MM.1S (cell line): ENCODE measurements around the gene ACOT12.

ENCODE experiments used
- DNase-seq: peaks from one replicate; pipeline ENCODE4 v3.0.0-alpha.2; 2015
- H2AFZ ChIP-seq: fragments of 300-600 bp; sonication (generic); 2 replicates; pipeline ENCODE4 v1.6.0; 2016; ENCODE audit warnings: antibody characterized with exemption, low read length
- H3F3A ChIP-seq: fragments of 300-600 bp; sonication (generic); 2 replicates; pipeline ENCODE4 v1.6.1; 2016; ENCODE audit warnings: mild to moderate bottlenecking, antibody characterized with exemption, low read length, moderate library complexity, mixed read lengths; ENCODE audit not compliant: insufficient read depth
- H3K27ac ChIP-seq: fragments of 300-600 bp; sonication (generic); 2 replicates; pipeline ENCODE4 v1.5.1; 2016; ENCODE audit warnings: mild to moderate bottlenecking, low read length
- H3K27me3 ChIP-seq: fragments of 300-600 bp; sonication (generic); replicated peaks from 2 replicates; pipeline ENCODE4 v1.6.0; 2016; ENCODE audit warnings: low read length; ENCODE audit not compliant: insufficient read depth
- H3K36me3 ChIP-seq: fragments of 300-600 bp; sonication (generic); replicated peaks from 2 replicates; pipeline ENCODE4 v1.6.1; 2016; ENCODE audit warnings: mild to moderate bottlenecking, low read length, mixed read lengths; ENCODE audit not compliant: insufficient read depth
- H3K4me1 ChIP-seq: fragments of 300-600 bp; sonication (generic); 2 replicates; pipeline ENCODE4 v1.6.1; 2016; ENCODE audit warnings: low read length, mixed read lengths
- H3K4me2 ChIP-seq: fragments of 300-600 bp; sonication (generic); 2 replicates; pipeline ENCODE4 v1.6.0; 2016; ENCODE audit warnings: low read depth, low read length
- H3K4me3 ChIP-seq: fragments of 300-600 bp; sonication (generic); 2 replicates; pipeline ENCODE4 v1.5.1; 2016; ENCODE audit warnings: low read length, mixed read lengths
- H3K79me2 ChIP-seq: fragments of 300-600 bp; sonication (generic); 2 replicates; pipeline ENCODE4 v1.6.1; 2016; ENCODE audit warnings: mixed run types, low read length, mixed read lengths
- H3K9ac ChIP-seq: fragments of 300-600 bp; sonication (generic); 2 replicates; pipeline ENCODE4 v1.6.1; 2016; ENCODE audit warnings: low read length, mixed read lengths
- H3K9me2 ChIP-seq: fragments of 300-600 bp; sonication (generic); replicated peaks from 2 replicates; pipeline ENCODE4 v1.6.1; 2016; ENCODE audit warnings: mild to moderate bottlenecking, low read length, mixed read lengths; ENCODE audit not compliant: insufficient read depth
- H3K9me3 ChIP-seq: fragments of 300-600 bp; sonication (generic); replicated peaks from 2 replicates; pipeline ENCODE4 v1.6.1; 2016; ENCODE audit warnings: mild to moderate bottlenecking, low read length, mixed read lengths; ENCODE audit not compliant: insufficient read depth
- H4K20me1 ChIP-seq: fragments of 300-600 bp; sonication (generic); 2 replicates; pipeline ENCODE4 v1.6.1; 2016; ENCODE audit warnings: mild to moderate bottlenecking, low read length, moderate library complexity, mixed read lengths; ENCODE audit not compliant: insufficient read depth
- CTCF ChIP-seq: fragments of 300-600 bp; sonication (generic); IDR thresholded peaks from 2 replicates; pipeline ENCODE4 v1.5.1; 2016; ENCODE audit warnings: antibody characterized with exemption, low read length, mixed read lengths
- EZH2 ChIP-seq: fragments of 300-600 bp; sonication (generic); optimal IDR thresholded peaks from 2 replicates; pipeline ENCODE3; 2017; ENCODE audit warnings: low read depth, mild to moderate bottlenecking, antibody characterized with exemption, low read length, mixed read lengths
- EZH2phosphoT487 ChIP-seq: fragments of 300-600 bp; sonication (generic); IDR thresholded peaks from 2 replicates; pipeline ENCODE4 v1.6.1; 2018; ENCODE audit warnings: antibody characterized with exemption, low read length

ACOT12 gene

GRCh38 chr5:81429363-81429762 lies 35.4 kb upstream of the ACOT12 start:
- H3K9me2 ChIP-seq = no peaks in the 10 kb centered on the region
- H2AFZ ChIP-seq = no peak overlapping the region
- no peaks in the 10 kb centered on the region for H3K4me1 ChIP-seq
- H4K20me1 ChIP-seq = no peaks in the 10 kb centered on the region
- TF ChIP-seq EZH2phosphoT487 = no peak
- TF ChIP-seq CTCF = no peak
- no peak overlapping the region for H3K4me2 ChIP-seq
- H3K79me2 ChIP-seq = no peaks in the 10 kb centered on the region
- no peak for DNase-seq
- 0 out of 2 replicates have a peak, but pooled peaks cover 9% of the 10 kb centered on the region for H3F3A ChIP-seq
- no peaks in the 10 kb centered on the region for H3K9me3 ChIP-seq
- no peaks in the 10 kb centered on the region for H3K27me3 ChIP-seq
- no peaks in the 10 kb centered on the region for H3K36me3 ChIP-seq
- no peak overlapping the region for H3K9ac ChIP-seq
- H3K4me3 ChIP-seq = no peak overlapping the region
- H3K27ac ChIP-seq = no peak overlapping the region

- H3K9me2 ChIP-seq = no peaks in the 10 kb centered on the region
- H4K20me1 ChIP-seq = no peaks in the 10 kb centered on the region
- H3K79me2 ChIP-seq = no peaks in the 10 kb centered on the region
- no peak overlapping the region for H3K4me2 ChIP-seq
- no peaks in the 10 kb centered on the region for H3K36me3 ChIP-seq
- no peaks in the 10 kb centered on the region for H3K27me3 ChIP-seq
- H3K4me3 ChIP-seq = no peak overlapping the region
- TF ChIP-seq CTCF = no peak
- TF ChIP-seq EZH2phosphoT487 = no peak
- TF ChIP-seq EZH2 = no peak
- no peak for DNase-seq
- H3K27ac ChIP-seq = no peak overlapping the region
- H2AFZ ChIP-seq = no peak overlapping the region
- H3F3A ChIP-seq = 0 out of 2 replicates have a peak, but pooled peaks cover 9% of the 10 kb centered on the region
- no peaks in the 10 kb centered on the region for H3K4me1 ChIP-seq
- no peaks in the 10 kb centered on the region for H3K9me3 ChIP-seq
- no peak overlapping the region for H3K9ac ChIP-seq
Measured at GRCh38 chr5:81428861-81429260, 34.9 kb upstream of the ACOT12 start.

- no peaks in the 10 kb centered on the region for H3K9me2 ChIP-seq
- H3K27ac ChIP-seq = no peak overlapping the region
- no peak overlapping the region for H2AFZ ChIP-seq
- H3K36me3 ChIP-seq = no peaks in the 10 kb centered on the region
- no peak for DNase-seq
- no peak overlapping the region for H3K4me3 ChIP-seq
- no peak overlapping the region for H3K9ac ChIP-seq
- no peaks in the 10 kb centered on the region for H4K20me1 ChIP-seq
- H3K27me3 ChIP-seq = no peaks in the 10 kb centered on the region
- H3K4me2 ChIP-seq = no peak overlapping the region
- H3K4me1 ChIP-seq = no peaks in the 10 kb centered on the region
- H3K9me3 ChIP-seq = no peaks in the 10 kb centered on the region
- H3F3A ChIP-seq = 0 out of 2 replicates have a peak, but pooled peaks cover 9% of the 10 kb centered on the region
- no peaks in the 10 kb centered on the region for H3K79me2 ChIP-seq
- TF ChIP-seq EZH2phosphoT487 (no peak), CTCF (no peak), EZH2 (no peak)
Measured at GRCh38 chr5:81428446-81428845, 34.5 kb upstream of the ACOT12 start.

- no peaks in the 10 kb centered on the region for H3K27me3 ChIP-seq
- no peak overlapping the region for H3K9ac ChIP-seq
- H3K4me2 ChIP-seq = no peak overlapping the region
- no peak overlapping the region for H3K4me3 ChIP-seq
- no peaks in the 10 kb centered on the region for H3K9me2 ChIP-seq
- no peaks in the 10 kb centered on the region for H3K9me3 ChIP-seq
- no peaks in the 10 kb centered on the region for H3K36me3 ChIP-seq
- no peak overlapping the region for H2AFZ ChIP-seq
- H3K79me2 ChIP-seq = no peaks in the 10 kb centered on the region
- H4K20me1 ChIP-seq = no peaks in the 10 kb centered on the region
- no peak overlapping the region for H3K27ac ChIP-seq
- no peak for DNase-seq
- TF ChIP-seq CTCF (no peak), EZH2 (no peak), EZH2phosphoT487 (no peak)
- H3F3A ChIP-seq = 0 out of 2 replicates have a peak, but pooled peaks cover 9% of the 10 kb centered on the region
- H3K4me1 ChIP-seq = no peaks in the 10 kb centered on the region
Measured at GRCh38 chr5:81427566-81427965, 33.6 kb upstream of the ACOT12 start.
